ENCODE measurements around the gene BRD7. TPM values are rescaled to one million over a fixed set of nuclear protein-coding genes. Genes with fewer than 3 reads are reported as not detected.
A peak's percentile ranks its signal among the peaks of the same experiment; 100 is the strongest.

Gene BRD7
- total and polyA plus RNA-seq, 2 of the 13 experiments (the other 11 are each of a cell fraction or from before 2014, with no cell fraction given), result 82.3 to 149 TPM

GRCh38 chr16:50297301-50298074 lies 71.3 kb downstream of the BRD7 start (continued):
- TF ChIP-seq BRD4 (CRISPR knock-in tag; IDR thresholded peaks at IDR 0.05), result peak; percentile 67; the same call in 1 of the 2 replicates
- no peak for TF ChIP-seq SNAPC4 (CRISPR knock-in tag; IDR thresholded peaks at IDR 0.05)
- TF ChIP-seq SMARCC2 (IDR thresholded peaks at IDR 0.05), result no peak
- peak; percentile 80; the same call in 1 of the 2 replicates for TF ChIP-seq ZNF782 (CRISPR knock-in tag; IDR thresholded peaks at IDR 0.05; ENCODE audit: borderline replicate concordance)
- TF ChIP-seq ATF7 (IDR thresholded peaks at IDR 0.05), result no peak
- 0 out of 2 replicates have a peak, but pooled peaks have one; percentile 32 for TF ChIP-seq ATF7 (CRISPR knock-in tag; IDR thresholded peaks at IDR 0.05)
- TF ChIP-seq ZNF598 (CRISPR knock-in tag; IDR thresholded peaks at IDR 0.05; ENCODE audit: borderline replicate concordance), result peak; percentile 58; the same call in 1 of the 2 replicates
- no peak for TF ChIP-seq NFAT5 (CRISPR knock-in tag; IDR thresholded peaks at IDR 0.05)
- no peak for TF ChIP-seq ZNF282 (IDR thresholded peaks at IDR 0.05; ENCODE audit: partially characterized antibody)
- no peak for TF ChIP-seq NFKBIZ (CRISPR knock-in tag; IDR thresholded peaks at IDR 0.05)
- TF ChIP-seq LRRFIP1 (CRISPR knock-in tag; conservative IDR thresholded peaks at IDR 0.05), result no peak
- TF ChIP-seq SMC3 (IDR thresholded peaks at IDR 0.05; ENCODE audit: low read length), result no peak
- no peak for TF ChIP-seq MAFF (IDR thresholded peaks at IDR 0.05; ENCODE audit: low read depth, low read length)
- TF ChIP-seq ADNP (CRISPR knock-in tag; IDR thresholded peaks at IDR 0.05), result no peak
- TF ChIP-seq ZNF850 (CRISPR knock-in tag; conservative IDR thresholded peaks at IDR 0.05), result no peak
- 0 out of 2 replicates have a peak, but pooled peaks have one; percentile 24 for TF ChIP-seq MEIS1 (CRISPR knock-in tag; IDR thresholded peaks at IDR 0.05; ENCODE audit: borderline replicate concordance)
- TF ChIP-seq PITX1 (CRISPR knock-in tag; IDR thresholded peaks at IDR 0.05), result no peak; the same call in none of the 2 replicates
- no peak for TF ChIP-seq HOXD1 (CRISPR knock-in tag; IDR thresholded peaks at IDR 0.05)

Data from HepG2 (cell line).